Neural cell (in vitro differentiated cells): ENCODE data around the gene C1QTNF1. TPM values are rescaled to one million over a fixed set of nuclear protein-coding genes. Genes with fewer than 3 reads are reported as not detected.

Experiments used
- H2AFZ ChIP-seq: fragments of 200-600, 300-800 bp; sonication (generic), shearing (Covaris generic); 2 replicates; pipeline ENCODE4 v1.6.0; 2014; ENCODE audit warnings: low read depth, mild to moderate bottlenecking, antibody characterized with exemption, low read length, moderate library complexity
- H3F3A ChIP-seq: fragments of 200-600 bp; shearing (Covaris generic); 2 replicates; pipeline ENCODE4 v1.6.1; 2016; ENCODE audit warnings: mild to moderate bottlenecking, moderate library complexity, mixed read lengths, antibody characterized with exemption, low read length; ENCODE audit not compliant: insufficient read depth, poor library complexity, severe bottlenecking
- H3K27ac ChIP-seq: fragments of 200-600, 300-800 bp; sonication (generic), shearing (Covaris generic); 2 replicates; pipeline ENCODE4 v1.5.1; 2014; ENCODE audit warnings: mild to moderate bottlenecking, low read length, moderate library complexity
- H3K27me3 ChIP-seq: fragments of 300-800, 200-600 bp; sonication (generic), shearing (Covaris generic); 2 replicates; pipeline ENCODE4 v1.6.0; 2014; ENCODE audit warnings: mild to moderate bottlenecking, low read depth, low read length, moderate library complexity; ENCODE audit not compliant: insufficient read depth
- H3K36me3 ChIP-seq: fragments of 300-800, 200-600 bp; sonication (generic), shearing (Covaris generic); 2 replicates; pipeline ENCODE4 v1.5.1; 2014; ENCODE audit warnings: mild to moderate bottlenecking, antibody characterized with exemption, low read length, moderate library complexity; ENCODE audit not compliant: insufficient read depth
- H3K4me2 ChIP-seq: fragments of 300-800, 200-600 bp; sonication (generic), shearing (Covaris generic); 2 replicates; pipeline ENCODE4 v1.6.0; 2014; ENCODE audit warnings: mild to moderate bottlenecking, low read length
- H3K4me3 ChIP-seq: fragments of 300-800, 200-600 bp; sonication (generic), shearing (Covaris generic); 2 replicates; pipeline ENCODE4 v1.5.1; 2014; ENCODE audit warnings: mild to moderate bottlenecking, low read length, moderate library complexity
- H3K79me2 ChIP-seq: fragments of 200-600 bp; shearing (Covaris generic); replicated peaks from 2 replicates; pipeline ENCODE4 v1.6.0; 2014; ENCODE audit warnings: mild to moderate bottlenecking, low read length, moderate library complexity; ENCODE audit not compliant: insufficient read depth
- H3K9ac ChIP-seq: fragments of 300-800, 200-600 bp; sonication (generic), shearing (Covaris generic); 2 replicates; pipeline ENCODE4 v1.6.1; 2016; ENCODE audit warnings: mild to moderate bottlenecking, low read length, mixed read lengths
- H3K9me2 ChIP-seq: fragments of 200-600 bp; shearing (Covaris generic); 2 replicates; pipeline ENCODE4 v1.6.1; 2016; ENCODE audit warnings: mild to moderate bottlenecking, low read length, mixed read lengths; ENCODE audit not compliant: insufficient read depth
- H3K9me3 ChIP-seq: fragments of 200-600, 300-800 bp; sonication (generic), shearing (Covaris generic); 2 replicates; pipeline ENCODE4 v1.6.1; 2016; ENCODE audit warnings: mild to moderate bottlenecking, mixed run types, low read length, moderate library complexity, mixed read lengths
- H4K20me1 ChIP-seq: fragments of 200-600 bp; shearing (Covaris generic); 2 replicates; pipeline ENCODE4 v1.6.1; 2016; ENCODE audit warnings: mild to moderate bottlenecking, mixed run types; ENCODE audit not compliant: insufficient read depth
- EP300 ChIP-seq: fragments of 450-650 bp; conservative IDR thresholded peaks from 2 replicates; pipeline ENCODE4 v1.6.1; 2014; ENCODE audit warnings: antibody characterized with exemption, mild to moderate bottlenecking, moderate library complexity; ENCODE audit not compliant: poor library complexity, severe bottlenecking
- EZH2 ChIP-seq: fragments of 200-600, 300-800 bp; shearing (Covaris generic), sonication (generic); IDR thresholded peaks from 2 replicates; pipeline ENCODE4 v1.6.1; 2014; ENCODE audit warnings: antibody characterized with exemption, low read length, borderline replicate concordance, mild to moderate bottlenecking; ENCODE audit not compliant: insufficient read depth, poor library complexity, severe bottlenecking
- MXI1 ChIP-seq: fragments of 450-650 bp; conservative IDR thresholded peaks from 2 replicates; pipeline ENCODE4 v1.6.1; 2014; ENCODE audit warnings: antibody characterized with exemption, mild to moderate bottlenecking; ENCODE audit not compliant: poor library complexity, severe bottlenecking
- POLR2AphosphoS5 ChIP-seq: IDR thresholded peaks from 2 replicates; pipeline ENCODE4 v1.6.1; 2012
- RAD21 ChIP-seq: fragments of 450-650 bp; conservative IDR thresholded peaks from 2 replicates; pipeline ENCODE4 v1.6.1; 2014; ENCODE audit warnings: antibody characterized with exemption, mild to moderate bottlenecking, moderate library complexity
- SMC3 ChIP-seq: fragments of 450-650 bp; conservative IDR thresholded peaks from 2 replicates; pipeline ENCODE4 v1.6.1; 2014; ENCODE audit warnings: antibody characterized with exemption, mild to moderate bottlenecking, moderate library complexity; ENCODE audit not compliant: poor library complexity
- TAF1 ChIP-seq: IDR thresholded peaks from 2 replicates; pipeline ENCODE4 v1.6.1; 2012; ENCODE audit warnings: low read depth
- polyA plus RNA-seq: library from polyadenylated mRNA; depleted of rRNA; stranded (reverse); fragments of >200 nt; gene quantifications from 2 replicates; pipeline ENCODE4 v1.2.3, GENCODE V29; 2014
- TF ChIP-seq, protein P1 (sequence below): IDR thresholded peaks from 2 replicates; pipeline ENCODE4 v1.6.1; 2012; ENCODE audit warnings: borderline replicate concordance
- TF ChIP-seq, protein P2 (sequence below): fragments of 450-650 bp; IDR thresholded peaks from 2 replicates; pipeline ENCODE4 v1.5.1; 2014; ENCODE audit warnings: antibody characterized with exemption, mild to moderate bottlenecking, moderate library complexity; ENCODE audit not compliant: poor library complexity, severe bottlenecking

The C1QTNF1 gene
- polyA plus RNA-seq, 1 donor from 2014 or later = 0.16 TPM

GRCh38 chr17:78999056-78999768, 24.8 kb upstream of the C1QTNF1 start:
- H3K27ac ChIP-seq = no peak overlapping the region
- H3K27me3 ChIP-seq = no peaks in the 10 kb centered on the region
- H3K9me2 ChIP-seq = no peaks in the 10 kb centered on the region
- H3K4me2 ChIP-seq = no peak overlapping the region
- TF ChIP-seq RAD21 (no peak), EZH2 (no peak), MXI1 (no peak), EP300 (no peak), POLR2AphosphoS5 (no peak), TAF1 (no peak), SMC3 (no peak)
- TF ChIP-seq, protein P1, sequence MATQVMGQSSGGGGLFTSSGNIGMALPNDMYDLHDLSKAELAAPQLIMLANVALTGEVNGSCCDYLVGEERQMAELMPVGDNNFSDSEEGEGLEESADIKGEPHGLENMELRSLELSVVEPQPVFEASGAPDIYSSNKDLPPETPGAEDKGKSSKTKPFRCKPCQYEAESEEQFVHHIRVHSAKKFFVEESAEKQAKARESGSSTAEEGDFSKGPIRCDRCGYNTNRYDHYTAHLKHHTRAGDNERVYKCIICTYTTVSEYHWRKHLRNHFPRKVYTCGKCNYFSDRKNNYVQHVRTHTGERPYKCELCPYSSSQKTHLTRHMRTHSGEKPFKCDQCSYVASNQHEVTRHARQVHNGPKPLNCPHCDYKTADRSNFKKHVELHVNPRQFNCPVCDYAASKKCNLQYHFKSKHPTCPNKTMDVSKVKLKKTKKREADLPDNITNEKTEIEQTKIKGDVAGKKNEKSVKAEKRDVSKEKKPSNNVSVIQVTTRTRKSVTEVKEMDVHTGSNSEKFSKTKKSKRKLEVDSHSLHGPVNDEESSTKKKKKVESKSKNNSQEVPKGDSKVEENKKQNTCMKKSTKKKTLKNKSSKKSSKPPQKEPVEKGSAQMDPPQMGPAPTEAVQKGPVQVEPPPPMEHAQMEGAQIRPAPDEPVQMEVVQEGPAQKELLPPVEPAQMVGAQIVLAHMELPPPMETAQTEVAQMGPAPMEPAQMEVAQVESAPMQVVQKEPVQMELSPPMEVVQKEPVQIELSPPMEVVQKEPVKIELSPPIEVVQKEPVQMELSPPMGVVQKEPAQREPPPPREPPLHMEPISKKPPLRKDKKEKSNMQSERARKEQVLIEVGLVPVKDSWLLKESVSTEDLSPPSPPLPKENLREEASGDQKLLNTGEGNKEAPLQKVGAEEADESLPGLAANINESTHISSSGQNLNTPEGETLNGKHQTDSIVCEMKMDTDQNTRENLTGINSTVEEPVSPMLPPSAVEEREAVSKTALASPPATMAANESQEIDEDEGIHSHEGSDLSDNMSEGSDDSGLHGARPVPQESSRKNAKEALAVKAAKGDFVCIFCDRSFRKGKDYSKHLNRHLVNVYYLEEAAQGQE = no peak
- TF ChIP-seq, protein P2, sequence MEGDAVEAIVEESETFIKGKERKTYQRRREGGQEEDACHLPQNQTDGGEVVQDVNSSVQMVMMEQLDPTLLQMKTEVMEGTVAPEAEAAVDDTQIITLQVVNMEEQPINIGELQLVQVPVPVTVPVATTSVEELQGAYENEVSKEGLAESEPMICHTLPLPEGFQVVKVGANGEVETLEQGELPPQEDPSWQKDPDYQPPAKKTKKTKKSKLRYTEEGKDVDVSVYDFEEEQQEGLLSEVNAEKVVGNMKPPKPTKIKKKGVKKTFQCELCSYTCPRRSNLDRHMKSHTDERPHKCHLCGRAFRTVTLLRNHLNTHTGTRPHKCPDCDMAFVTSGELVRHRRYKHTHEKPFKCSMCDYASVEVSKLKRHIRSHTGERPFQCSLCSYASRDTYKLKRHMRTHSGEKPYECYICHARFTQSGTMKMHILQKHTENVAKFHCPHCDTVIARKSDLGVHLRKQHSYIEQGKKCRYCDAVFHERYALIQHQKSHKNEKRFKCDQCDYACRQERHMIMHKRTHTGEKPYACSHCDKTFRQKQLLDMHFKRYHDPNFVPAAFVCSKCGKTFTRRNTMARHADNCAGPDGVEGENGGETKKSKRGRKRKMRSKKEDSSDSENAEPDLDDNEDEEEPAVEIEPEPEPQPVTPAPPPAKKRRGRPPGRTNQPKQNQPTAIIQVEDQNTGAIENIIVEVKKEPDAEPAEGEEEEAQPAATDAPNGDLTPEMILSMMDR = no peak
- H3F3A ChIP-seq = no peaks in the 10 kb centered on the region
- H3K36me3 ChIP-seq = no peaks in the 10 kb centered on the region
- H4K20me1 ChIP-seq = no peaks in the 10 kb centered on the region
- H3K4me3 ChIP-seq = no peak overlapping the region
- H2AFZ ChIP-seq = no peak overlapping the region
- H3K79me2 ChIP-seq = no peaks in the 10 kb centered on the region
- H3K9me3 ChIP-seq = no peaks in the 10 kb centered on the region
- H3K9ac ChIP-seq = no peak overlapping the region

GRCh38 chr17:78999947-79000395, 24.0 kb upstream of the C1QTNF1 start:
- no peaks in the 10 kb centered on the region for H3K36me3 ChIP-seq

More at GRCh38 chr17:78999947-79000395, 24.0 kb upstream of the C1QTNF1 start:
- Histone ChIP-seq H3K9me3 (no peaks in the 10 kb centered on the region), H3F3A (no peaks in the 10 kb centered on the region), H3K27ac (no peak overlapping the region), H3K79me2 (no peaks in the 10 kb centered on the region), H4K20me1 (no peaks in the 10 kb centered on the region), H3K4me2 (no peak overlapping the region), H3K9me2 (no peaks in the 10 kb centered on the region), H3K27me3 (no peaks in the 10 kb centered on the region), H2AFZ (no peak overlapping the region), H3K4me3 (no peak overlapping the region), H3K9ac (no peak overlapping the region)
- TF ChIP-seq EZH2 (no peak), SMC3 (no peak), MXI1 (no peak), RAD21 (no peak), EP300 (no peak), POLR2AphosphoS5 (no peak), TAF1 (no peak)
- TF ChIP-seq, protein P1 = no peak
- TF ChIP-seq, protein P2 = no peak
